Endothelial cell of umbilical vein (primary cell): ENCODE data around the gene TRPM1. TPM values are rescaled to one million over a fixed set of nuclear protein-coding genes. Genes with fewer than 3 reads are reported as not detected.

ENCODE experiments used
- Bru-seq: library from RNA; stranded (reverse); fragments of 400-500 nt; gene quantifications from one replicate; lab custom pipeline; 2021; lab: Mats Ljungman, UMichigan
- BruChase-seq, 2 experiments: library from RNA; stranded (reverse); fragments of 400-500 nt; gene quantifications; one replicate each; lab custom pipeline; 2021; lab: Mats Ljungman, UMichigan
- BruUV-seq: library from RNA; stranded (reverse); fragments of 400-500 nt; replicated peaks from 2 replicates; lab custom pipeline; 2021; lab: Mats Ljungman, UMichigan
- CTCF ChIA-PET: fragments of 300-600, 350-600 bp; sonication (Branson Sonifier 250); formaldehyde crosslinking; loops from one replicate; lab custom pipeline; 2021; ENCODE audit warnings: antibody characterized with exemption, inconsistent platforms; lab: Charles Lee
- POLR2A ChIA-PET: fragments of 300-600, 350-600 bp; sonication (Branson Sonifier 250); formaldehyde crosslinking; loops from one replicate; lab custom pipeline; 2021; ENCODE audit warnings: antibody characterized with exemption, inconsistent platforms; lab: Charles Lee
- DNase-seq: peaks from one replicate; pipeline ENCODE4 v3.0.0-alpha.2; 2011; ENCODE audit warnings: low read depth, low spot score
- FAIRE-seq: peaks from 2 replicates; lab custom pipeline; 2011; peaks lifted over from hg19 to GRCh38; lab: Jason Lieb, UNC
- H2AFZ ChIP-seq: 2 replicates; pipeline ENCODE4 v1.6.0; 2012; ENCODE audit warnings: low read depth, low read length, control low read depth, inconsistent platforms
- H3K27ac ChIP-seq: 2 replicates; pipeline ENCODE4 v1.5.1; 2011; ENCODE audit warnings: low read depth, mild to moderate bottlenecking, control low read depth, low read length, moderate library complexity; ENCODE audit not compliant: insufficient read depth
- H3K27me3 ChIP-seq, 2 experiments: 2 replicates each; pipeline versions ENCODE4 v1.6.0 to v1.6.1; 2011; ENCODE audit warnings: low read length in 2 of 2, mixed read lengths in 1 of 2; ENCODE audit not compliant: control insufficient read depth in 2 of 2, insufficient read depth in 2 of 2
- H3K36me3 ChIP-seq, 2 experiments: 2 replicates in 1 of 2; 3 replicates in 1 of 2; pipeline ENCODE4 v1.5.1; 2011; ENCODE audit warnings: low read length in 2 of 2, mild to moderate bottlenecking in 1 of 2, moderate library complexity in 1 of 2; ENCODE audit not compliant: control insufficient read depth in 2 of 2, insufficient read depth in 2 of 2; ENCODE audit errors: extremely low read depth in 1 of 2
- H3K4me1 ChIP-seq: 3 replicates; pipeline ENCODE4 v1.5.1; 2011; ENCODE audit warnings: mild to moderate bottlenecking, low read length; ENCODE audit not compliant: control insufficient read depth, insufficient read depth; ENCODE audit errors: extremely low read depth
- H3K4me2 ChIP-seq: 2 replicates; pipeline ENCODE4 v1.6.1; 2011; ENCODE audit warnings: low read length, control low read depth, mixed read lengths; ENCODE audit not compliant: insufficient read depth
- H3K4me3 ChIP-seq, 3 experiments: fragments of 200-600 bp in 1 of 3; sonication (generic), shearing (Covaris generic) in 1 of 3; replicated peaks in 1 of 3; 2 replicates each; pipeline ENCODE4 v1.5.1; 2011 to 2016; ENCODE audit warnings: control low read depth in 3 of 3, low read length in 3 of 3, mild to moderate bottlenecking in 2 of 3, inconsistent platforms in 1 of 3, low read depth in 1 of 3, moderate library complexity in 1 of 3; ENCODE audit not compliant: insufficient read depth in 1 of 3
- H3K79me2 ChIP-seq: 2 replicates; pipeline ENCODE4 v1.6.0; 2012; ENCODE audit warnings: low read length, inconsistent platforms; ENCODE audit not compliant: control insufficient read depth, insufficient read depth
- H3K9ac ChIP-seq: replicated peaks from 2 replicates; pipeline ENCODE3; 2011; ENCODE audit warnings: low read length, control low read depth; ENCODE audit not compliant: insufficient read depth; ENCODE audit errors: extremely low read depth
- H3K9me1 ChIP-seq: replicated peaks from 3 replicates; pipeline ENCODE4 v1.6.0; 2011; ENCODE audit warnings: mild to moderate bottlenecking, low read length; ENCODE audit not compliant: control insufficient read depth, insufficient read depth; ENCODE audit errors: extremely low read depth
- H3K9me3 ChIP-seq: replicated peaks from 2 replicates; pipeline ENCODE4 v1.5.1; 2012; ENCODE audit warnings: low read length, inconsistent platforms; ENCODE audit not compliant: control insufficient read depth, insufficient read depth
- H4K20me1 ChIP-seq: replicated peaks from 2 replicates; pipeline ENCODE3; 2011; ENCODE audit warnings: mild to moderate bottlenecking, low read length; ENCODE audit not compliant: control insufficient read depth, insufficient read depth; ENCODE audit errors: extremely low read depth
- CTCF ChIP-seq, 2 donors: IDR thresholded peaks; 1 replicate in 1 of 2; 2 replicates in 1 of 2; pipeline ENCODE4 v1.5.1; 2011; ENCODE audit warnings: low read length in 2 of 2, mild to moderate bottlenecking in 2 of 2, moderate library complexity in 2 of 2, control low read depth in 1 of 2, inconsistent platforms in 1 of 2, low read depth in 1 of 2; ENCODE audit not compliant: insufficient read depth in 1 of 2; ENCODE audit errors: extremely low read depth in 1 of 2
- EZH2 ChIP-seq: IDR thresholded peaks from 2 replicates; pipeline ENCODE4 v1.6.1; 2012; ENCODE audit warnings: borderline replicate concordance, low read depth, mild to moderate bottlenecking, moderate library complexity, low read length, inconsistent platforms; ENCODE audit not compliant: severe bottlenecking
- FOS ChIP-seq: IDR thresholded peaks from 2 replicates; pipeline ENCODE4 v1.6.1; 2011; ENCODE audit warnings: mild to moderate bottlenecking, low read length, moderate library complexity, borderline replicate concordance; ENCODE audit not compliant: insufficient read depth
- GATA2 ChIP-seq: IDR thresholded peaks from 2 replicates; pipeline ENCODE4 v1.7.0; 2011; ENCODE audit warnings: low read depth, mild to moderate bottlenecking, moderate library complexity, mixed read lengths, low read length; ENCODE audit not compliant: insufficient read length, insufficient read depth
- JUN ChIP-seq: IDR thresholded peaks from 2 replicates; pipeline ENCODE4 v1.6.1; 2011; ENCODE audit warnings: borderline replicate concordance, low read depth; ENCODE audit not compliant: insufficient read length, insufficient read depth
- MAX ChIP-seq: IDR thresholded peaks from 2 replicates; pipeline ENCODE4 v1.6.1; 2011; ENCODE audit not compliant: insufficient read depth, insufficient read length
- MYC ChIP-seq: IDR thresholded peaks from one replicate; pipeline ENCODE4 v1.6.1; 2011; ENCODE audit warnings: mild to moderate bottlenecking, low read depth, low read length
- POLR2A ChIP-seq: IDR thresholded peaks from 2 replicates; pipeline ENCODE4 v1.6.1; 2012; ENCODE audit warnings: low read depth, mild to moderate bottlenecking, control low read depth, low read length
- POLR2AphosphoS5 ChIP-seq: IDR thresholded peaks from 2 replicates; pipeline ENCODE4 v1.6.1; 2012; ENCODE audit warnings: low read depth, mild to moderate bottlenecking, control low read depth, low read length, moderate library complexity; ENCODE audit not compliant: insufficient read depth
- dilution Hi-C: fragments of 300-500 bp; cut with MboI; formaldehyde crosslinking; loops from one replicate; pipeline ENCODE4 v1.15.0; 2019; ENCODE audit warnings: low sequenced_read_pairs; ENCODE audit not compliant: extremely low pct_ligation_motif_present
- intact Hi-C: fragments of 100-400 bp; cut with micrococcal nuclease; formaldehyde crosslinking; loops from one replicate; pipeline ENCODE4 v1.10.0; 2022
- long read RNA-seq: library from polyadenylated mRNA; stranded (forward); transcript quantifications from one replicate; pipeline ENCODE4 v2.0.0, GENCODE V29; 2021
- polyA minus RNA-seq, 3 experiments: library from RNA; depleted of rRNA, polyadenylated mRNA; stranded (reverse); fragments of >200 nt; gene quantifications; 1 replicate in 1 of 3; 2 replicates in 2 of 3; pipeline ENCODE4 v1.2.3, GENCODE V29; 2011
- polyA plus RNA-seq, 4 experiments: library from polyadenylated mRNA; depleted of rRNA in 3 of 4; stranded (reverse) in 3 of 4; unstranded in 1 of 4; fragments of >200 nt; gene quantifications; 2 replicates each; pipeline versions ENCODE4 v1.2.1 to v1.2.3, GENCODE V29; 2011 to 2012; ENCODE audit warnings: missing spikeins in 1 of 4
- total RNA-seq: library from RNA; stranded (reverse); gene quantifications from 2 replicates; pipeline ENCODE4 v1.2.3, GENCODE V29; 2021

The TRPM1 gene
- total RNA-seq: 0.53 TPM in 1 of 2 replicates, not detected in the other
- 0.19 and 0.54 TPM in 2 replicates for polyA plus RNA-seq
- 0.15 and 0.25 TPM in 2 replicates for polyA plus RNA-seq (2011; cell fraction: cytosol; rRNA removed)
- 0.08 and 0.41 TPM in 2 replicates for polyA plus RNA-seq (2011; cell fraction: nucleus; rRNA removed)
- polyA plus RNA-seq (2012): 0.33 TPM in 1 of 2 replicates, not detected in the other
- polyA minus RNA-seq: 0.39 and 0.55 TPM in 2 replicates
- polyA minus RNA-seq (2011; cell fraction: cytosol; rRNA and poly(A)+ RNA removed): not detected
- polyA minus RNA-seq (2011; cell fraction: nucleus; rRNA and poly(A)+ RNA removed): 1.1 TPM in 1 of 2 replicates, not detected in the other
- percentile 10 among the genes with signal in this experiment for Bru-seq, nascent RNA
- BruChase-seq, experiment 1, labeled RNA remaining after a 6-hour chase: percentile 5 among the genes with signal in this experiment
- percentile 3 among the genes with signal in this experiment for BruChase-seq, experiment 2, labeled RNA remaining after a 2-hour chase
- long read RNA-seq: 0 reads

- Histone ChIP-seq H3K4me3 (no peak within 1 kb of the TSS), H4K20me1 (no peaks in the 10 kb centered on the region), H3K36me3 (no peaks in the 10 kb centered on the region), H3K9me3 (no peaks in the 10 kb centered on the region), H3K9ac (no peak within 1 kb of the TSS), H3K27ac (no peak within 1 kb of the TSS), H3K4me1 (peaks cover 5% of the 10 kb centered on the region), H3K4me2 (no peak within 1 kb of the TSS), H2AFZ (no peak within 1 kb of the TSS), H3K9me1 (no peaks in the 10 kb centered on the region), H3K79me2 (no peaks in the 10 kb centered on the region), H3K27me3 (peaks cover 3% of the 10 kb centered on the region in 2 experiments)
- DNase-seq (no peak), FAIRE-seq (no peak)
- intact Hi-C loops: no loop called here
- dilution Hi-C loops: no loop called here
- no TSS peak for BruUV-seq
- POLR2A ChIA-PET: no interaction called here
- TF ChIP-seq FOS (no peak), EZH2 (no peak), POLR2A (no peak), MAX (no peak), GATA2 (no peak), JUN (no peak), CTCF (IDR thresholded peaks at IDR 0.05; ENCODE audit: extremely low read depth in 1 of 2, insufficient read depth in 1 of 2, low read depth in 1 of 2, low read length in 2 of 2) (no peak), MYC (no peak), POLR2AphosphoS5 (no peak)
- CTCF ChIA-PET: interaction anchor here (1.8 to 3.1 kb wide), 2 partner anchors 11 to 27 kb away, joined by 4 to 14 read pairs; no protein-coding TSS in a partner anchor
Measured at GRCh38 chr15:31101262-31102038, at the start of gene TRPM1. TSS of gene TRPM1 (minus strand) at chr15:31101725. CDS start at chr15:31081355, 20,370 bp downstream.
